HCT116 (cell line): Measurements from ENCODE around the gene GSTT4.

ENCODE experiments used
- CEBPB ChIP-seq: IDR thresholded peaks from 2 replicates; pipeline ENCODE4 v1.6.1; 2012; ENCODE audit warnings: low read depth
- EGR1 ChIP-seq: IDR thresholded peaks from 2 replicates; pipeline ENCODE4 v1.6.1; 2012; ENCODE audit warnings: low read depth
- ELF1 ChIP-seq: IDR thresholded peaks from 2 replicates; pipeline ENCODE4 v1.6.1; 2012; ENCODE audit warnings: low read depth, borderline replicate concordance
- EZH2 ChIP-seq: fragments of 200-600 bp; sonication (generic); IDR thresholded peaks from 2 replicates; pipeline ENCODE4 v1.6.1; 2017; ENCODE audit warnings: antibody characterized with exemption, mixed run types
- POLR2A ChIP-seq: IDR thresholded peaks from 2 replicates; pipeline ENCODE4 v1.7.0; 2011; ENCODE audit warnings: borderline replicate concordance; ENCODE audit not compliant: insufficient read depth, insufficient read length; ENCODE audit errors: extremely low read depth
- POLR2AphosphoS5 ChIP-seq: IDR thresholded peaks from 2 replicates; pipeline ENCODE4 v1.6.1; 2011; ENCODE audit warnings: mild to moderate bottlenecking, low read depth, low read length, moderate library complexity
- RAD21 ChIP-seq: IDR thresholded peaks from 2 replicates; pipeline ENCODE4 v1.6.1; 2012; ENCODE audit warnings: low read depth, mild to moderate bottlenecking
- SIN3A ChIP-seq: IDR thresholded peaks from 2 replicates; pipeline ENCODE4 v1.6.1; 2012; ENCODE audit warnings: low read depth
- ZNF274 ChIP-seq: fragments of 200-500 bp; sonication (Bioruptor generic); IDR thresholded peaks from 2 replicates; pipeline ENCODE4 v1.6.1; 2014; ENCODE audit warnings: mild to moderate bottlenecking, low read depth, low read length, inconsistent platforms
- TF ChIP-seq, protein P1 (sequence below), 3 experiments: fragments of 200-600 bp in 1 of 3; sonication (generic) in 1 of 3; IDR thresholded peaks in 2 of 3; conservative IDR thresholded peaks in 1 of 3; 2 replicates each; pipeline ENCODE4 v1.5.1; 2012 to 2017; ENCODE audit warnings: low read depth in 2 of 3, low read length in 2 of 3, antibody characterized with exemption in 1 of 3, borderline replicate concordance in 1 of 3, control low read depth in 1 of 3, mild to moderate bottlenecking in 1 of 3, mixed read lengths in 1 of 3, mixed run types in 1 of 3, moderate library complexity in 1 of 3; ENCODE audit not compliant: insufficient read depth in 1 of 3
- TF ChIP-seq, protein P2 (sequence below): IDR thresholded peaks from 2 replicates; pipeline ENCODE4 v1.6.1; 2012; ENCODE audit warnings: low read depth

- no peak for TF ChIP-seq SIN3A
- TF ChIP-seq, protein P1, sequence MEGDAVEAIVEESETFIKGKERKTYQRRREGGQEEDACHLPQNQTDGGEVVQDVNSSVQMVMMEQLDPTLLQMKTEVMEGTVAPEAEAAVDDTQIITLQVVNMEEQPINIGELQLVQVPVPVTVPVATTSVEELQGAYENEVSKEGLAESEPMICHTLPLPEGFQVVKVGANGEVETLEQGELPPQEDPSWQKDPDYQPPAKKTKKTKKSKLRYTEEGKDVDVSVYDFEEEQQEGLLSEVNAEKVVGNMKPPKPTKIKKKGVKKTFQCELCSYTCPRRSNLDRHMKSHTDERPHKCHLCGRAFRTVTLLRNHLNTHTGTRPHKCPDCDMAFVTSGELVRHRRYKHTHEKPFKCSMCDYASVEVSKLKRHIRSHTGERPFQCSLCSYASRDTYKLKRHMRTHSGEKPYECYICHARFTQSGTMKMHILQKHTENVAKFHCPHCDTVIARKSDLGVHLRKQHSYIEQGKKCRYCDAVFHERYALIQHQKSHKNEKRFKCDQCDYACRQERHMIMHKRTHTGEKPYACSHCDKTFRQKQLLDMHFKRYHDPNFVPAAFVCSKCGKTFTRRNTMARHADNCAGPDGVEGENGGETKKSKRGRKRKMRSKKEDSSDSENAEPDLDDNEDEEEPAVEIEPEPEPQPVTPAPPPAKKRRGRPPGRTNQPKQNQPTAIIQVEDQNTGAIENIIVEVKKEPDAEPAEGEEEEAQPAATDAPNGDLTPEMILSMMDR (IDR thresholded peaks at IDR 0.05 in 2 of 3, conservative IDR thresholded peaks at IDR 0.05 in 1 of 3; ENCODE audit: borderline replicate concordance in 1 of 3, insufficient read depth in 1 of 3, low read depth in 2 of 3, low read length in 2 of 3): no peak
- no peak for TF ChIP-seq POLR2A
- TF ChIP-seq, protein P2, sequence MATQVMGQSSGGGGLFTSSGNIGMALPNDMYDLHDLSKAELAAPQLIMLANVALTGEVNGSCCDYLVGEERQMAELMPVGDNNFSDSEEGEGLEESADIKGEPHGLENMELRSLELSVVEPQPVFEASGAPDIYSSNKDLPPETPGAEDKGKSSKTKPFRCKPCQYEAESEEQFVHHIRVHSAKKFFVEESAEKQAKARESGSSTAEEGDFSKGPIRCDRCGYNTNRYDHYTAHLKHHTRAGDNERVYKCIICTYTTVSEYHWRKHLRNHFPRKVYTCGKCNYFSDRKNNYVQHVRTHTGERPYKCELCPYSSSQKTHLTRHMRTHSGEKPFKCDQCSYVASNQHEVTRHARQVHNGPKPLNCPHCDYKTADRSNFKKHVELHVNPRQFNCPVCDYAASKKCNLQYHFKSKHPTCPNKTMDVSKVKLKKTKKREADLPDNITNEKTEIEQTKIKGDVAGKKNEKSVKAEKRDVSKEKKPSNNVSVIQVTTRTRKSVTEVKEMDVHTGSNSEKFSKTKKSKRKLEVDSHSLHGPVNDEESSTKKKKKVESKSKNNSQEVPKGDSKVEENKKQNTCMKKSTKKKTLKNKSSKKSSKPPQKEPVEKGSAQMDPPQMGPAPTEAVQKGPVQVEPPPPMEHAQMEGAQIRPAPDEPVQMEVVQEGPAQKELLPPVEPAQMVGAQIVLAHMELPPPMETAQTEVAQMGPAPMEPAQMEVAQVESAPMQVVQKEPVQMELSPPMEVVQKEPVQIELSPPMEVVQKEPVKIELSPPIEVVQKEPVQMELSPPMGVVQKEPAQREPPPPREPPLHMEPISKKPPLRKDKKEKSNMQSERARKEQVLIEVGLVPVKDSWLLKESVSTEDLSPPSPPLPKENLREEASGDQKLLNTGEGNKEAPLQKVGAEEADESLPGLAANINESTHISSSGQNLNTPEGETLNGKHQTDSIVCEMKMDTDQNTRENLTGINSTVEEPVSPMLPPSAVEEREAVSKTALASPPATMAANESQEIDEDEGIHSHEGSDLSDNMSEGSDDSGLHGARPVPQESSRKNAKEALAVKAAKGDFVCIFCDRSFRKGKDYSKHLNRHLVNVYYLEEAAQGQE: no peak
- TF ChIP-seq ELF1: no peak
- TF ChIP-seq EZH2: no peak
- TF ChIP-seq ZNF274: no peak
- no peak for TF ChIP-seq EGR1
- TF ChIP-seq CEBPB: no peak
- no peak for TF ChIP-seq RAD21
- no peak for TF ChIP-seq POLR2AphosphoS5
These were observed 2.2 kb upstream of the GSTT4 start for GRCh38 chr22:24007253-24008021.
